ENCODE measurements around the gene DICER1. TPM values are rescaled to one million over a fixed set of nuclear protein-coding genes. Genes with fewer than 3 reads are reported as not detected.

DICER1 gene
- polyA plus RNA-seq, 1 donor from 2014 or later: 93.8 TPM

GRCh38 chr14:95163132-95163531 lies 5.8 kb upstream of the DICER1 start:
- no peaks in the 10 kb centered on the region for H4K20me1 ChIP-seq (ENCODE audit: insufficient read depth)
- H3K27ac ChIP-seq (ENCODE audit: low read length): no peak overlapping the region
- no peak for TF ChIP-seq REST (IDR thresholded peaks at IDR 0.05; ENCODE audit: borderline replicate concordance)
- no peak for TF ChIP-seq SMC3 (conservative IDR thresholded peaks at IDR 0.05; ENCODE audit: poor library complexity)
- TF ChIP-seq RAD21 (conservative IDR thresholded peaks at IDR 0.05): no peak
- no peak for TF ChIP-seq TAF1 (IDR thresholded peaks at IDR 0.05; ENCODE audit: low read depth)
- no peak for TF ChIP-seq POLR2AphosphoS5 (IDR thresholded peaks at IDR 0.05)
- TF ChIP-seq EZH2 (IDR thresholded peaks at IDR 0.05; ENCODE audit: borderline replicate concordance, insufficient read depth, low read length, poor library complexity, severe bottlenecking): no peak
- no peak for TF ChIP-seq EP300 (conservative IDR thresholded peaks at IDR 0.05; ENCODE audit: poor library complexity, severe bottlenecking)
- TF ChIP-seq MXI1 (conservative IDR thresholded peaks at IDR 0.05; ENCODE audit: poor library complexity, severe bottlenecking): no peak
- H3K36me3 ChIP-seq (ENCODE audit: insufficient read depth, low read length): peaks cover 6% of the 10 kb centered on the region
- H3K9me3 ChIP-seq (ENCODE audit: low read length): peaks cover 11% of the 10 kb centered on the region
- no peak overlapping the region for H3K4me2 ChIP-seq (ENCODE audit: low read length)
- no peaks in the 10 kb centered on the region for H3F3A ChIP-seq (ENCODE audit: insufficient read depth, low read length, poor library complexity, severe bottlenecking)
- no peaks in the 10 kb centered on the region for H3K27me3 ChIP-seq (ENCODE audit: insufficient read depth, low read depth, low read length)
- H3K79me2 ChIP-seq (replicated peaks; ENCODE audit: insufficient read depth, low read length): peaks cover 4% of the 10 kb centered on the region
- no peak overlapping the region for H3K4me3 ChIP-seq (ENCODE audit: low read length)
- no peaks in the 10 kb centered on the region for H3K9me2 ChIP-seq (ENCODE audit: insufficient read depth, low read length)
- H2AFZ ChIP-seq (ENCODE audit: low read depth, low read length): no peak overlapping the region
- H3K9ac ChIP-seq (ENCODE audit: low read length): no peak overlapping the region

GRCh38 chr14:95162641-95163040 lies 5.3 kb upstream of the DICER1 start:
- no peak overlapping the region for H3K9ac ChIP-seq (ENCODE audit: low read length)
- no peak overlapping the region for H3K27ac ChIP-seq (ENCODE audit: low read length)
- H3K27me3 ChIP-seq (ENCODE audit: insufficient read depth, low read depth, low read length): no peaks in the 10 kb centered on the region
- H3K4me2 ChIP-seq (ENCODE audit: low read length): no peak overlapping the region
- H3K9me3 ChIP-seq (ENCODE audit: low read length): peaks cover 11% of the 10 kb centered on the region
- peaks cover 6% of the 10 kb centered on the region for H3K36me3 ChIP-seq (ENCODE audit: insufficient read depth, low read length)
- H3F3A ChIP-seq (ENCODE audit: insufficient read depth, low read length, poor library complexity, severe bottlenecking): no peaks in the 10 kb centered on the region
- TF ChIP-seq REST (IDR thresholded peaks at IDR 0.05; ENCODE audit: borderline replicate concordance) (no peak), POLR2AphosphoS5 (IDR thresholded peaks at IDR 0.05) (no peak), CTCF (IDR thresholded peaks at IDR 0.05; ENCODE audit: poor library complexity, severe bottlenecking) (no peak), EZH2 (IDR thresholded peaks at IDR 0.05; ENCODE audit: borderline replicate concordance, insufficient read depth, low read length, poor library complexity, severe bottlenecking) (no peak), EP300 (conservative IDR thresholded peaks at IDR 0.05; ENCODE audit: poor library complexity, severe bottlenecking) (no peak), MXI1 (conservative IDR thresholded peaks at IDR 0.05; ENCODE audit: poor library complexity, severe bottlenecking) (no peak), RAD21 (conservative IDR thresholded peaks at IDR 0.05) (no peak), SMC3 (conservative IDR thresholded peaks at IDR 0.05; ENCODE audit: poor library complexity) (no peak), TAF1 (IDR thresholded peaks at IDR 0.05; ENCODE audit: low read depth) (no peak)
- H3K9me2 ChIP-seq (ENCODE audit: insufficient read depth, low read length): no peaks in the 10 kb centered on the region
- no peak overlapping the region for H2AFZ ChIP-seq (ENCODE audit: low read depth, low read length)
- H3K79me2 ChIP-seq (replicated peaks; ENCODE audit: insufficient read depth, low read length): peaks cover 6% of the 10 kb centered on the region
- no peak overlapping the region for H3K4me3 ChIP-seq (ENCODE audit: low read length)
- no peaks in the 10 kb centered on the region for H4K20me1 ChIP-seq (ENCODE audit: insufficient read depth)

Data from neural cell (in vitro differentiated cells).